ENCODE results near the gene MAP3K6.
"Not testable (repeated sequence)": the region's sequence is repeated elsewhere in the genome, so short reads cannot be mapped to it uniquely, and the experiment has no call there.

MAP3K6 gene

DNA sequence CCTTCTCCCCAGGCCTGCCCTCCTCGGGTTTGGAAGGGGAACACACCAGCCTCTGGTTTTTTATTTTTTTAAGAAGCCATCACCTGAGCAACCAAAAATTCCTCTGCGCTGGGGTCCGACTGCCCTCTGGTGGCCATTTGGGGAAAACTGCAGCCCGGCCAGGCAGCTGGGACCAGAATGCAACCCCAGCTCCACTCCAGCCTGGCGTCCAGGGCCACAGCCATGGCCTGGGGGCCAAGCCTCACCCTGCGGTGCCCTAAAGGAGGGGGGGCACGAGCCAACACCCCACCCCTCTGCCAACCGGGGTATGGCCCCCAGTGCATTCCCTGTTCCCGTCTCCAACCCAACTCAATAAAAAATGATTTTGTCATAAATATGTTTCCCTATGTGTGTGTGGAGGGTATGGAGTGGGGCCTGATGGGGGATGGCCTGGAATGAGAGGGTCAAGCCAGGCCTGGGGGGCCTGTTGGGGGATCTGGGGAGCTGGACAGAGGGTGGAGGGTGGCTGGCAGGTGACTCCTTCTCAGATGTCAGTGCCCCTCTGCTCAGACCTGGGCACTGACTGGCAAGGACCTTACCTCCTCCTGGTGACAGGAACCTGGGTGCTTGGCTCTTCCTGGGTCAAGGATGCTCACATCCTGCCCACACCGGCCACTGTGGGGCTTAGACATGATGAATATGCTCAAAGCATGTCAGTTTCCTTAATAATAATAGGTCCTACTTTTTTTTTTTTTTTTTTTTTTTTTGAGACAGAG, 28.9 kb upstream of the MAP3K6 start:
- DNase-seq = peak; percentile 82

GRCh38 chr1:27394925-27395324, 28.2 kb upstream of the MAP3K6 start:
- no peak for DNase-seq

DNA sequence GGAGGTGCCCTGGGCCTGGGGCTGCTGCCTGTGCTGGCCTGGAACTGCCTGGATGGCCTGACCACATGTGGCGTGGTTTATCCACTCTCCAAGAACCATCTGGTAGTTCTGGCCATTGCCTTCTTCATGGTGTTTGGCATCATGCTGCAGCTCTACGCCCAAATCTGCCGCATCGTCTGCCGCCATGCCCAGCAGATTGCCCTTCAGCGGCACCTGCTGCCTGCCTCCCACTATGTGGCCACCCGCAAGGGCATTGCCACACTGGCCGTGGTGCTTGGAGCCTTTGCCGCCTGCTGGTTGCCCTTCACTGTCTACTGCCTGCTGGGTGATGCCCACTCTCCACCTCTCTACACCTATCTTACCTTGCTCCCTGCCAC, 27.5 kb upstream of the MAP3K6 start:
- DNase-seq = no peak

GRCh38 chr1:27393641-27394281, 27.0 kb upstream of the MAP3K6 start:
- no peak for DNase-seq

DNA sequence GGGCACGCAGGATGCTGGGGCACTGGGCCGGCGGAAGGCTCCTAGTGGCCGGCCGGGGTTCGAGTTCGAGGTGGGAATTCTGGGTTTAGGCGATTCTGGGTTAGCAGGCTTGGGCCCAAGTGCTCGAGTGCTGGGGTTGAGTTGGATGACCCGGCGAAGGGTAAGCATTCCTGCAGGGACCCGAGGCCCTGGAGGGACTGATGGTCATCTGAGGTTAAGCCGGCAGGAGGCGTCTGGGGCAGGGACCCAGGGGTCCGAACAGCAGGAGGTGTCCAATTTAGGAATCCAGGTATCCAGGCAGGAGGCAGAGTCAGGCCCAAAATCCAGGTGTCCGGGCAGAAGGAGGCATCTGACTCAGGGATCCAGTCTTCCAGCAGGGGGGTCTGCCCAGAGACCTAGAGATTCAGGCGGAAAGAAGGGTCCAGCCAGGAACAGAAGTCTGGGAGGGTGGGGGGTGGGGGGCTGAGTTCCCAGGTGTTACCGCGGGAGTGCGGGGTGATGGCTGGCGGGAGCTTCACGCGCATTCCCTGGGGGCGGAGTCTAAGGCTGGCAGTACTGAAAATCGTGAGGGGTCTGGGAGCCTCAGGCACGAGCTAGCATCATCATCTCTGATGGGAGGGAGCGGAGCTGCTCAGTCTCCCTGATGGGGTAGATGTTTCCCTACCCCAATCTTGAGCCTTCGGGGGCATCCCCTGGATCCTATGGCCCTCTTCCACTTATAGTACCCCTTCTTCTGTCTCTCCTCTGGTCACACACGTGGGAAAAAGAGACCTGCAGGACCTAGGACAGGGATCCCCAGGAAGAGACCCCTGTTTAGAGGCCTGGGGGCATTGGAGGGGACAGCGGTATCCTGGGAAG, 26.2 kb upstream of the MAP3K6 start:
- no peak for DNase-seq

- peak; percentile 90 for DNase-seq
Measured at GRCh38 chr1:27392096-27392777, 25.5 kb upstream of the MAP3K6 start, which contains the start of gene GPR3. TSS of gene GPR3 (plus strand) at chr1:27392622. CDS start at chr1:27393799, 1,177 bp downstream.

DNA sequence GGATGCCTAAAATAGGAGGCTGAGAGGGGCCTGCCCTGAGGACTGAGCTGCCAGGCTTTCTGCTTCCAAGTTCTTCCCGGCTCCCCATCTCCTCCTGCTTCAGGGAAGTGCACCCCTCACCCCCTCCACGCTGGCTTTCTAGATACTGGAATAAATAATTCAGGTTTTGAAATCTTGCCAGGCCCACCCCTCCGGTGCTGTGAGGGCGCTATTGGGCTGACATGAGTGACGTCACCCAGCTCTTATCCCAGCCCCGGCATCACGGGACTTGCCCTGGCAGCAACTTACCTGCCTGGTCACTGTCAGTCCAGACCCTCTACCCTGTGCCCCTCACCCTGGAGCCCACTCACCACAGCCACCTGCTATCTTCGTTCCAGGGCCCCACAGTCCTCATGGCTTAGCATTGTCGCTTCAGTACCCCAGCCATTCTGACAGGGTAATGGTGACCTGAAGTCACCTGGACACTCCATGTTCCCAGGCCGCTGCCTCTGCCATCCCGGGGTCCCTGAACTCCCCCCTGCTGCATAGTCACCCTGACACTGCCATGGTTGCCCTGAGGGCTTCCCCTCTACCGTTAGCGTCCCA, 24.8 kb upstream of the MAP3K6 start:
- no peak for DNase-seq

DNA sequence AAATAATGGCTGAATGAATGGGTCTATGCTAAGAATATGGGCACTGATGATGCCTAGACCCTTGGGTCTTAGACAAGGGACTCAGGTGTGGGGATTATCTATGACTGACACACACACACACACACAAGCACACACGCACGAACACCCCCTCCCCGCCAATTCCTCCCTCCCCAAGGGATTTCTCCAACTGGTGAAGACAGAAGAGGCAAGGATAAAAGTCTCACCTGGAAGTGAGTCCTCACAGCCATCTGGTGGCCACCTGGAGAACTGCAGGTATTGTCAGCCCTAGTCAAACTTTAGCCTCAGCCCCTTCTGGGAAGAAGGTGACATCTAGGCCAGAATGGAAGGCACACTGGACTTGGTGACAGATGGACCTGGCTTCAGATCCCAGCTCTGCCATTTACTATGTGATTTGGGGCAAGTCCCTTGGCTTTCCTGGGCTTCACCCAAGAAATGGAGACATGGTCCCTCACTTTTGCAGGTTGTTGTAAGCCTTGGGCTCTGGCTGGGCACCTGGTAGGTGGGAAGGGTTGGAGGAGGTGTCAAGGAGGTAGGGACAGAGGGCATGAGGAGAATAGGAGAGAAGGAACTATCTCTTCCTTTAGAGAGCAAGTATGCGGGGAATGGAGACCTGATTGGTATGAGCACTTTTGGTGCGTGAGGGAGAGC, 21.7 kb upstream of the MAP3K6 start:
- peak; percentile 80 for DNase-seq

DNA sequence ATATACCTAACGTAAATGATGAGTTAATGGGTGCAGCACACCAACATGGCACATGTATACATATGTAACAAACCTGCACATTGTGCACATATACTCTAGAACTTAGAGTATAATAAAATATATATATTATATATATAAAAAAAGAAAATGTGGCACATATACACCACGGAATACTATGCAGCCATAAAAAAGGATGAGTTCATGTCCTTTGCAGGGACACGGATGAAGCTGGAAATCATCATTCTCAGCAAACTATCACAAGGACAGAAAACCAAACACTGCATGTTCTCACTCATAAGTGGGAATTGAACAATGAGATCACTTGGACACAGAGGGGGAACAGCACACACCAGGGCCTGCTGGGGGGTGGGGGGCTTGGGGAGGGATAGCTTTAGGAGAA, 18.0 kb upstream of the MAP3K6 start:
- not testable (repeated sequence) for DNase-seq

- no peak for DNase-seq
Measured at GRCh38 chr1:27383661-27384060, 16.9 kb upstream of the MAP3K6 start.

GRCh38 chr1:27383039-27383605, 16.4 kb upstream of the MAP3K6 start, which contains the start of gene CD164L2:
TSS of gene CD164L2 (minus strand) at chr1:27383333. CDS start at chr1:27383239, 94 bp downstream.
- DNase-seq = peak; percentile 30

GRCh38 chr1:27381969-27382762, 15.4 kb upstream of the MAP3K6 start:
- no peak for DNase-seq

DNA sequence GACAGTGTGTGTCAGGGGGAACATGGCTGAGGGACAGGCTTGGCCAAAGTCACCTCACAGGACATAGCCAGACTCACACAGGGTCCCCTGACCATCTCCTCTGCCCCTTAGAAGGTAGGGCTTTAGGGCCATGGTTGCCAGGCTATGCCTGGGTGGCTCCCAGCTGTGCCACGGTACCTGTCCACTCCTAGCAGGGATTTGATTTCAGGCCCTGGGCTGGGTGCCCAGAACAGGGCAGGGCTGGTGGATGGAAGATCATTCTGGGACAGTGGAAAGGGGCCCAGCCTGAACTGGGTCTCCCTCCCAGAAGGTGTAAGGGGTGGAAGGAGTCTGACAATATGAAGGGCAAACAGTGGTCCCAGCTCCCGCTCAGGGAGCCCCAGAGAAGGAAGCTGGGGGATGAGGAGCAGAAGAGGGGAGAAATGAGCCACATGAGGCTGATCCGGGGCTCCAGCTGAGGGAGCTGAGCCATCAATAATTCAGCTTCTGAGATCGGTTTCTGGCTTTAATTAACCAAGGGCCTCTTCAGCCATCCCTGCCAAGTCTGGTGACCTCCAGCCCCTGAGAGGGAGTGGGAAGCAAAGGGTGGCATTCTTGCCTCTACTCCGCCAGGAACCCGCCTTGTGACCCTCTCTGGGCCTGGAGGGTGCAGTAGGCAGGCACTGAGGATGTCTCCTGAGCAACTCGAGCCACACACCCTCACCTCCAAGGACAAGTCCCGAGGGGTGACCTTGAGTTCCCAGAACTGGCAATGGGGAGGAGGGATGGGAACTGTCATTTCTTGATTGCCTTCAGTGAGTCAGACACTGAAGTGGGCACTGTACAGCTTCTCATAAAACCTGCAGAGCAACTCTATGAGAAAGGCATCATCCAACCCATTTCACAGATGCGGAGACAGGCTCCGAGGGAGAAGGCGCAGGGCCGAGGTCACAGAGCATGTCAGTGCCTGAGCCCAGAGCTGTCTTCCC, 14.3 kb upstream of the MAP3K6 start:
- no peak for DNase-seq

- no peak for DNase-seq
Measured at GRCh38 chr1:27380224-27380623, 13.5 kb upstream of the MAP3K6 start.

DNA sequence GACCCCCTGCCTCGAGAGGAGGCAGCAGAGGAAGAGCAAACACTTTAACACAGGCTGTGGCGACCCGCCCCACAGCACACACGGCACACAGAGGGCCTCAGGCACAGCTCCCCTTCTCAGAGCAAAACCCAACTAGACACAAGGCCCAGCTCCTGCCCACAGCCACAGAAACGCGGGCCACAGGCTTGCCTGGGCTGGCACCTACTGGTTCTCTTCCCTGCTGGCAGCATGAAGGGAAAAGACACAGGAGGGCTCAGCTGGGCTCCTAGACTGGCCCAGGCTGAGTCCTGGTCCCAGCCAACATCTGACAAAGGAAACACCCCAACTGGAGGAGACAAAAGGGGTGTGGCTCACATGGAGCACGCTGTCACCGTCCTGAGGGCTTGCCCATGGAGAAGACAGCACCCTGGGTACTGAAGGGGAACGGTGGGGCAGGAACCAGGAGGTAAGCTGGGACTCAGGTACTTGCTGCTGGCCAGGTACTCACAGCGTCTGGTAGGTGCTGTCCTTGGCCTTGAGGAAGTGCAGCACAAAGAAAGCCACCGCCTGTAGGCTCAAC, 12.9 kb upstream of the MAP3K6 start:
- DNase-seq = no peak

DNA sequence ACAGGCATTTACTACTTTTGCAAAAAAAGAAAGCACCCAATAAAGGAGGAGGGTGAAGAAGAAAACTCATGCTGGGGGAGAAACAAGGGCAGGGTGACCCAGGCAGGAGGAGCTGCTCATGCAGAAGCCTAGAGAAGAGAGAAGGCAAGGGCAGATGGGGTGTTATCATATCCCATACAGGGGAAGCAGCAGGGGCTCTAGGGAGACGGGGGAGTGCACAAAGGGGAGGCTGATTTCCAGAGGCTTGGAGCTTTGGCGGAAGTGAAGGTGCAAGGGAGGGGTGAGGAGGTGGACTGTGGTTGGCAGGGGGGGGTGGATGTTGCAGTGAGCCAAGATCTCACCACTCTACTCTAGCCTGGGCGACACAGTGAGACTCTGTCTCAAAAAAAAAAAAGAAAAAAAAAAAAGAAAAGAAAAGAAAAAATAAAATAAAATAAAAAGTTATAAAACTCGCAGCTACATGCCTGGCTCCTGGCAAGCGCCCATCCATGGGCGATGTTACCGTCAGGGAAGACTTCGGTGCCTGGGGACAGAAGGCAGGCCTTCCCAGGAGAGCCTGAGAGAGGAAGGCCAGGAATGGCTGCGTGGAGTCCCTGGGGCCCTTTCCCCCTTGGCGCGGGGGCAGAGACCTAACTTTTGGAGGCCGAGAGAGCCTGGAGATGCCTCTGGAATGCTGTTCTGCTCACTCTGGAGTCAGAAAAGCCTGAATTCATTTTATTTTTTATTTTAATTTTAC, 11.2 kb upstream of the MAP3K6 start:
- DNase-seq = peak; percentile 83

DNA sequence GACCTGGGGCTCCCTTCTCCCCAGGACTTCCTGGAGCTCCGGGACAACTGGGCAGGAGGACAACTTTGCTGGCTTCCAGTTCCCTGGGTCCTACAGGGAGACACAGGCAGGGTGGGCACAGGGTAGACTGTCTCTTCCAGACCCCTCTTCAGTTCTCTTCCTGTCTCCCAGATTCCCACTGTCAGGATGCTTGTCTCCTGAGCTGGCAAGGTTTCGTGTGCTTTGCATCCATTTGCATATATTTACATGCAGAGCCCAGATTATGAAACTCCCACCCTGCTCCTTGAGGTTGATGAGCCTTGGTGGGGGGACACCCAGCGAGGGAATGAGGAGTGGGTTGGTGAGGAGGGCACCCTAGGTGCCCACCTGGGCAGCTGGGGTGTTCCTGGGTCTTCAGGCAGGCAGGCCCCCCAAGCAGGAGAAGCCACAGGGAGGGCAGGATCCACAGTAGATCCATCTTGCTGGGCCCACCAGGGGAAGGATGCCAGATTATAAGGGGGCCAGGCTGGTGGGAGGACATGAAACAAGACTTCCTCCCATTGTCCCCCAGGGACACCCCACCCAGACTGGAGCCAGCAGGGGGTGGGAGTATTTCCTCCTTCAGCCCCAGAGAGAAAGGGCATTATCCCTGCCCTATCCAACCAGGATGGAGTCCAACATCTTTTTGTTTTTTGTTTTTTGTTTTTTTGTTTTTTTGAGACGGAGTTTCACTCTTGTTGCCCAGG, 7.8 kb upstream of the MAP3K6 start, which contains the start of gene FCN3:
Gene FCN3 (minus strand): TSS at position 463 of the 725 bp plus-strand sequence. CDS start 6 bp downstream, at position 457.
- DNase-seq = no peak

All from NCI-H2171 treated with DMSO at 0.1 percent for 48 hours (cell line).